ENCODE measurements around the gene KLRB1. TPM values are rescaled to one million over a fixed set of nuclear protein-coding genes. Genes with fewer than 3 reads are reported as not detected.

The KLRB1 gene
- total RNA-seq, 1 experiment from 2014 or later: not detected

DNA sequence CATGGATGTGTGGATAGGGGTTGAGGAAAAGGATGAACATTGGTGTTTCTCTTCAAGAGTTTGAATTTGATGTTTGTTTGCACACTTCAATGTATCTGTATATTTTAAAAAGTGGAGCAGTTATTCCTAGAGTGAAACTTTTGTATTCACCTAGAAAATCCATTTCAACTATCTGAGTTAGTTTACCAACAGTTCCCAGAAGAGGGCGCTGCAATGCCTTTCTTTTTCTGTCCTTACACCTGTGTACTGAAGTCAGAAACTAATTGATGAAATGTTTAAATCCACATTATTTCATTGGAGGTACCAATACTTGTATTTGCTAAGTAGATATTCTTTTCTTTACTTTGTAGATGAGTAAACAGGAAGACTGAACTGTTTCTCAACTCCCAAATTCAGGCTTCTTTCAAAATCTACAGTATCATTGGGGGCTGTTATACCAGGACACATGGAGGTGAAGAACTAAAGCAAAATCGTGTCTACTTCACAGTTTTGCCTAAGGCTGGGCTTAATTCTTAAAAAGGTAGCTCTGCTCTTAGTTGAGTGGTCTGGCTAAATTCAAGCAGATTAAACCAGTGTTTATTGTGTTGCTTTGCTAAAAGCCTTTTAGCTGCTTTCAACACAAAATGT, 26.6 kb upstream of the KLRB1 start:
- ChIA-PET POLR2A (no interaction called here), CTCF (interaction anchor here (1.2 kb wide), 1 partner anchor 74 kb away, joined by 4 read pairs; no protein-coding TSS in a partner anchor)
- Histone ChIP-seq H3K4me1 (ENCODE audit: control insufficient read depth, insufficient read depth, low read length) (no peaks in the 10 kb centered on the region), H3K4me3 (ENCODE audit: low read depth in 2 of 2, low read length in 2 of 2) (no peak overlapping the region), H3K36me3 (ENCODE audit: control insufficient read depth, insufficient read depth, low read length) (no peaks in the 10 kb centered on the region), H3K9me3 (ENCODE audit: control insufficient read depth, insufficient read depth, low read depth, low read length) (no peaks in the 10 kb centered on the region), H3K27ac (ENCODE audit: low read length) (no peak overlapping the region), H3K27me3 (ENCODE audit: control insufficient read depth, insufficient read depth, low read length) (no peaks in the 10 kb centered on the region)
- DNase-seq (ENCODE audit: low read depth, low spot score): no peak
- no peak for ATAC-seq
- TF ChIP-seq, protein P1, sequence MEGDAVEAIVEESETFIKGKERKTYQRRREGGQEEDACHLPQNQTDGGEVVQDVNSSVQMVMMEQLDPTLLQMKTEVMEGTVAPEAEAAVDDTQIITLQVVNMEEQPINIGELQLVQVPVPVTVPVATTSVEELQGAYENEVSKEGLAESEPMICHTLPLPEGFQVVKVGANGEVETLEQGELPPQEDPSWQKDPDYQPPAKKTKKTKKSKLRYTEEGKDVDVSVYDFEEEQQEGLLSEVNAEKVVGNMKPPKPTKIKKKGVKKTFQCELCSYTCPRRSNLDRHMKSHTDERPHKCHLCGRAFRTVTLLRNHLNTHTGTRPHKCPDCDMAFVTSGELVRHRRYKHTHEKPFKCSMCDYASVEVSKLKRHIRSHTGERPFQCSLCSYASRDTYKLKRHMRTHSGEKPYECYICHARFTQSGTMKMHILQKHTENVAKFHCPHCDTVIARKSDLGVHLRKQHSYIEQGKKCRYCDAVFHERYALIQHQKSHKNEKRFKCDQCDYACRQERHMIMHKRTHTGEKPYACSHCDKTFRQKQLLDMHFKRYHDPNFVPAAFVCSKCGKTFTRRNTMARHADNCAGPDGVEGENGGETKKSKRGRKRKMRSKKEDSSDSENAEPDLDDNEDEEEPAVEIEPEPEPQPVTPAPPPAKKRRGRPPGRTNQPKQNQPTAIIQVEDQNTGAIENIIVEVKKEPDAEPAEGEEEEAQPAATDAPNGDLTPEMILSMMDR (IDR thresholded peaks at IDR 0.05): peak; percentile 60; the same call in 1 of the 2 replicates
- TF ChIP-seq TCF7L2 (IDR thresholded peaks at IDR 0.05; ENCODE audit: low read depth, low read length) (no peak), POLR2AphosphoS5 (IDR thresholded peaks at IDR 0.05; ENCODE audit: low read depth, low read length) (no peak), SIN3A (IDR thresholded peaks at IDR 0.05; ENCODE audit: borderline replicate concordance, insufficient read depth, low read depth, low read length) (no peak)
- TF ChIP-seq, protein P2, sequence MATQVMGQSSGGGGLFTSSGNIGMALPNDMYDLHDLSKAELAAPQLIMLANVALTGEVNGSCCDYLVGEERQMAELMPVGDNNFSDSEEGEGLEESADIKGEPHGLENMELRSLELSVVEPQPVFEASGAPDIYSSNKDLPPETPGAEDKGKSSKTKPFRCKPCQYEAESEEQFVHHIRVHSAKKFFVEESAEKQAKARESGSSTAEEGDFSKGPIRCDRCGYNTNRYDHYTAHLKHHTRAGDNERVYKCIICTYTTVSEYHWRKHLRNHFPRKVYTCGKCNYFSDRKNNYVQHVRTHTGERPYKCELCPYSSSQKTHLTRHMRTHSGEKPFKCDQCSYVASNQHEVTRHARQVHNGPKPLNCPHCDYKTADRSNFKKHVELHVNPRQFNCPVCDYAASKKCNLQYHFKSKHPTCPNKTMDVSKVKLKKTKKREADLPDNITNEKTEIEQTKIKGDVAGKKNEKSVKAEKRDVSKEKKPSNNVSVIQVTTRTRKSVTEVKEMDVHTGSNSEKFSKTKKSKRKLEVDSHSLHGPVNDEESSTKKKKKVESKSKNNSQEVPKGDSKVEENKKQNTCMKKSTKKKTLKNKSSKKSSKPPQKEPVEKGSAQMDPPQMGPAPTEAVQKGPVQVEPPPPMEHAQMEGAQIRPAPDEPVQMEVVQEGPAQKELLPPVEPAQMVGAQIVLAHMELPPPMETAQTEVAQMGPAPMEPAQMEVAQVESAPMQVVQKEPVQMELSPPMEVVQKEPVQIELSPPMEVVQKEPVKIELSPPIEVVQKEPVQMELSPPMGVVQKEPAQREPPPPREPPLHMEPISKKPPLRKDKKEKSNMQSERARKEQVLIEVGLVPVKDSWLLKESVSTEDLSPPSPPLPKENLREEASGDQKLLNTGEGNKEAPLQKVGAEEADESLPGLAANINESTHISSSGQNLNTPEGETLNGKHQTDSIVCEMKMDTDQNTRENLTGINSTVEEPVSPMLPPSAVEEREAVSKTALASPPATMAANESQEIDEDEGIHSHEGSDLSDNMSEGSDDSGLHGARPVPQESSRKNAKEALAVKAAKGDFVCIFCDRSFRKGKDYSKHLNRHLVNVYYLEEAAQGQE (IDR thresholded peaks at IDR 0.05; ENCODE audit: insufficient read depth in 1 of 2, low read depth in 2 of 2, low read length in 1 of 2): no peak
- in situ Hi-C loops (cut with HindIII; ENCODE audit: low pct_unique_long_range_greater_than_20kb, low sequenced_read_pairs) (no loop called here), intact Hi-C loops (cut with micrococcal nuclease; ENCODE audit: unreplicated experiment) (loop anchor here (1.0 kb wide), 1 partner anchor 74 kb away; no protein-coding TSS in a partner anchor)
- BruUV-seq (replicated peaks): no TSS peak

DNA sequence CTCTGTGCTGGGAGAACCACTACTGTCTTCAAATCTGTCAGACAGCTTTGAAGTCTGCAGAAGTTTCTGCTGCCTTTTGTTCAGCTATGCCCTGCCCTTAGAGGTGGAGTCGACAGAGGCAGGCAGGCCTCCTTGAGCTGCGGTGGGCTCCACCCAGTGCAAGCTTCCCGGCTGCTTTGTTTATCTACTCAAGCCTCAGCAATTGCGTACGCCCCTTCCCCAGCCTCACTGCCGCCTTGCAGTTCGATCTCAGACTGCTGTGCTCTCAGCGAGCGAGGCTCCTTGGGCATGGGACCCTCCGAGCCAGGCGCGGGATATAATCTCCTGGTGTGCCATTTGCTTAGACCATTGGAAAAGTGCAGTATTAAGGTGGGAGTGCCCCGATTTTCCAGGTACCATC, 25.1 kb upstream of the KLRB1 start:
- POLR2A ChIA-PET: no interaction called here
- H3K27me3 ChIP-seq (ENCODE audit: control insufficient read depth, insufficient read depth, low read length): no peaks in the 10 kb centered on the region
- no peaks in the 10 kb centered on the region for H3K36me3 ChIP-seq (ENCODE audit: control insufficient read depth, insufficient read depth, low read length)
- no peak overlapping the region for H3K27ac ChIP-seq (ENCODE audit: low read length)
- no TSS peak for BruUV-seq (replicated peaks)
- intact Hi-C loops (cut with micrococcal nuclease; ENCODE audit: unreplicated experiment) (no loop called here), in situ Hi-C loops (cut with HindIII; ENCODE audit: low pct_unique_long_range_greater_than_20kb, low sequenced_read_pairs) (no loop called here)
- no peak for ATAC-seq
- CTCF ChIA-PET: no interaction called here
- no peak for TF ChIP-seq POLR2AphosphoS5 (IDR thresholded peaks at IDR 0.05; ENCODE audit: low read depth, low read length)
- no peaks in the 10 kb centered on the region for H3K4me1 ChIP-seq (ENCODE audit: control insufficient read depth, insufficient read depth, low read length)
- H3K4me3 ChIP-seq (ENCODE audit: low read depth in 2 of 2, low read length in 2 of 2): no peak overlapping the region
- H3K9me3 ChIP-seq (ENCODE audit: control insufficient read depth, insufficient read depth, low read depth, low read length): no peaks in the 10 kb centered on the region
- no peak for DNase-seq (ENCODE audit: low read depth, low spot score)

DNA sequence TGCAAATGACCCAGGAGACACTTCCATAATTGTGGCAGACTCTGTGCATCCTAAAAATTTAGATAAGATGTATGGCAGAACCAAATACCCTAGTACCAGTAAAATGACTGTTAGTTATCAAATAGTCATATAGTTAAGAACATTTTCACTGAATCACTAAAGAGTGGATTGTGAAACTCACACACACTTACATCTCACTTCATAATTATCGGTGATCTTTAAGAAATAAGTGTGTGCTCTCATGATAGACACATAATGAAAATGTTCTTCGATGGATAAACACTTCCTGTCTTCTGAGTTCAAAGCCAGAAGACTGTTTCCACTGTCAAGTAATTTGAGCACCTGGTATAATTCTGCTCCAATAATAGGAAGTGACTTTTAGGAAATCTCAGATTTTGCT, 19.1 kb upstream of the KLRB1 start:
- H3K27ac ChIP-seq (ENCODE audit: low read length): no peak overlapping the region
- no peaks in the 10 kb centered on the region for H3K36me3 ChIP-seq (ENCODE audit: control insufficient read depth, insufficient read depth, low read length)
- intact Hi-C loops (cut with micrococcal nuclease; ENCODE audit: unreplicated experiment): no loop called here
- no peak overlapping the region for H3K4me3 ChIP-seq (ENCODE audit: low read depth in 2 of 2, low read length in 2 of 2)
- no peak for ATAC-seq
- ChIA-PET CTCF (no interaction called here), POLR2A (no interaction called here)
- in situ Hi-C loops (cut with HindIII; ENCODE audit: low pct_unique_long_range_greater_than_20kb, low sequenced_read_pairs): no loop called here
- H3K9me3 ChIP-seq (ENCODE audit: control insufficient read depth, insufficient read depth, low read depth, low read length): no peaks in the 10 kb centered on the region
- DNase-seq (ENCODE audit: low read depth, low spot score): no peak
- BruUV-seq (replicated peaks): no TSS peak
- TF ChIP-seq TCF7L2 (IDR thresholded peaks at IDR 0.05; ENCODE audit: low read depth, low read length) (no peak), SIN3A (IDR thresholded peaks at IDR 0.05; ENCODE audit: borderline replicate concordance, insufficient read depth, low read depth, low read length) (no peak)
- TF ChIP-seq, protein P1 (IDR thresholded peaks at IDR 0.05): no peak
- TF ChIP-seq, protein P2 (IDR thresholded peaks at IDR 0.05; ENCODE audit: insufficient read depth in 1 of 2, low read depth in 2 of 2, low read length in 1 of 2): no peak
- H3K4me1 ChIP-seq (ENCODE audit: control insufficient read depth, insufficient read depth, low read length): no peaks in the 10 kb centered on the region
- no peaks in the 10 kb centered on the region for H3K27me3 ChIP-seq (ENCODE audit: control insufficient read depth, insufficient read depth, low read length)

All from Panc1 (cell line).